ENCODE results near the gene CLDN22. TPM values are rescaled to one million over a fixed set of nuclear protein-coding genes. Genes with fewer than 3 reads are reported as not detected.

The CLDN22 gene
- total RNA-seq, 1 donor from 2014 or later: not detected

GRCh38 chr4:183337349-183337748 is 17.3 kb upstream of the CLDN22 start:
- no peak for DNase-seq
- no peak for TF ChIP-seq CTCF (IDR thresholded peaks at IDR 0.05; ENCODE audit: borderline replicate concordance)
- H3K4me3 ChIP-seq: no peak overlapping the region
- H3K4me1 ChIP-seq: peaks cover 6% of the 10 kb centered on the region
- H3K9me3 ChIP-seq (replicated peaks): no peaks in the 10 kb centered on the region
- H3K27me3 ChIP-seq (ENCODE audit: low read depth): peaks cover 4% of the 10 kb centered on the region
- no peaks in the 10 kb centered on the region for H3K36me3 ChIP-seq
- H3K27ac ChIP-seq (replicated peaks): no peak overlapping the region
- intact Hi-C loops (cut with micrococcal nuclease): no loop called here

GRCh38 chr4:183335369-183335940 is 15.4 kb upstream of the CLDN22 start:
- H3K4me1 ChIP-seq: peaks cover 5% of the 10 kb centered on the region
- DNase-seq: no peak
- no peaks in the 10 kb centered on the region for H3K27me3 ChIP-seq (ENCODE audit: low read depth)
- H3K27ac ChIP-seq (replicated peaks): no peak overlapping the region
- intact Hi-C loops (cut with micrococcal nuclease): no loop called here
- H3K9me3 ChIP-seq (replicated peaks): no peaks in the 10 kb centered on the region
- TF ChIP-seq CTCF (IDR thresholded peaks at IDR 0.05; ENCODE audit: borderline replicate concordance): no peak
- H3K4me3 ChIP-seq: no peak overlapping the region
- no peaks in the 10 kb centered on the region for H3K36me3 ChIP-seq

DNA sequence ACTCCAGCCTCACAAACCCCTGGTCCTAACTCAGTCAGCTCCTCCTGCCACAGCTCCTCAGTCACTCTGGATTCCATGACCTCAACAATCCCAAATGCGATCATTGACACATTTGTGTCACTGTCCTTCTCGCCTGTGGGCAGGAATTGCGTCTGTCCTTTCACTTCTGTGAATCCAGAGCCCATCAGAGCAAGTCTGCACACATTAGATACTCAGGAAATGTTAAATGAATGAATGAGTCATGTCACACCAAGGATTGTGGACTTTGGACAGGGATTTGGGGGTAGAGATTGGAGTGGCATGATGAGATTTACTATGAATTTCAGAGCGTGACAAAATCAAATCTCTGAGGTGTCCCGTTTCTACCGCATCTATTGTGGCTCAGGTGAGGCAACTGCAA is 13.9 kb upstream of the CLDN22 start:
- peaks cover 5% of the 10 kb centered on the region for H3K4me1 ChIP-seq
- no peaks in the 10 kb centered on the region for H3K9me3 ChIP-seq (replicated peaks)
- no peak overlapping the region for H3K4me3 ChIP-seq
- no peak for TF ChIP-seq CTCF (IDR thresholded peaks at IDR 0.05; ENCODE audit: borderline replicate concordance)
- DNase-seq: no peak
- H3K27ac ChIP-seq (replicated peaks): no peak overlapping the region
- H3K27me3 ChIP-seq (ENCODE audit: low read depth): no peaks in the 10 kb centered on the region
- H3K36me3 ChIP-seq: no peaks in the 10 kb centered on the region
- intact Hi-C loops (cut with micrococcal nuclease): no loop called here

DNA sequence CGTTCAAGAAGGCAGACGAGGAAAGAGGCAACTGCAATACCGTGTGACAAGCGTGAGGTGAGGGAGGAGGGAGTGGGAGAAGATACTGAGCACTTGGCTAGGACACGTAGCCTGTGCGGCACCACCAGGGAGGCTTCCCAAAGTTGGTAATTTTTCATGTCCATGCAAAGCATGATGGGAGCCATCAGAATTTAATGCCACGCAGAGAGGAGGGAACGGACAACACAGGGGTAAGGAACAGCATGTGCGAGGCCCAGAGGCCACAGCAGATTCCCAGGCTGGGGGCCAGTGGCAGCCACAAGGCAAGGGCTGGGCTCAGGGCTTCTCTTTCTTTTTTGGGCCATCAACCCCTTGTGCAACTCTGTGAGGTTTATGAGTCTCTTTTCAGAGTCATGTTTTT is 13.1 kb upstream of the CLDN22 start:
- no peaks in the 10 kb centered on the region for H3K9me3 ChIP-seq (replicated peaks)
- H3K4me3 ChIP-seq: no peak overlapping the region
- TF ChIP-seq CTCF (IDR thresholded peaks at IDR 0.05; ENCODE audit: borderline replicate concordance): no peak
- no peak overlapping the region for H3K27ac ChIP-seq (replicated peaks)
- DNase-seq: no peak
- intact Hi-C loops (cut with micrococcal nuclease): no loop called here
- peaks cover 5% of the 10 kb centered on the region for H3K4me1 ChIP-seq
- H3K36me3 ChIP-seq: no peaks in the 10 kb centered on the region
- no peaks in the 10 kb centered on the region for H3K27me3 ChIP-seq (ENCODE audit: low read depth)

- Histone ChIP-seq H3K36me3 (no peaks in the 10 kb centered on the region), H3K27ac (replicated peaks) (no peak overlapping the region), H3K4me1 (peaks cover 5% of the 10 kb centered on the region), H3K27me3 (ENCODE audit: low read depth) (no peaks in the 10 kb centered on the region), H3K9me3 (replicated peaks) (no peaks in the 10 kb centered on the region), H3K4me3 (no peak overlapping the region)
- intact Hi-C loops (cut with micrococcal nuclease): no loop called here
- DNase-seq: no peak
- TF ChIP-seq CTCF (IDR thresholded peaks at IDR 0.05; ENCODE audit: borderline replicate concordance): no peak
These were observed 12.4 kb upstream of the CLDN22 start for GRCh38 chr4:183332447-183332846.

Data from left ventricle myocardium inferior (tissue), 1 donor.